Astrocyte (in vitro differentiated cells and primary cell): ENCODE measurements around the gene CDK14. TPM values are rescaled to one million over a fixed set of nuclear protein-coding genes. Genes with fewer than 3 reads are reported as not detected.

ENCODE experiments used
- DNase-seq: peaks from one replicate; pipeline ENCODE4 v3.0.0-alpha.2; 2010; ENCODE audit warnings: low read depth
- FAIRE-seq: peaks from 2 replicates; lab custom pipeline; 2011; peaks lifted over from hg19 to GRCh38; lab: Jason Lieb, UNC
- H2AFZ ChIP-seq: 2 replicates; pipeline ENCODE4 v1.6.0; 2012; ENCODE audit warnings: low read depth, low read length, inconsistent platforms
- H3K27ac ChIP-seq: 2 replicates; pipeline ENCODE4 v1.5.1; 2011; ENCODE audit warnings: low read depth, low read length, inconsistent platforms
- H3K27me3 ChIP-seq: 2 replicates; pipeline ENCODE4 v1.6.0; 2011; ENCODE audit warnings: low read length, inconsistent platforms; ENCODE audit not compliant: insufficient read depth
- H3K36me3 ChIP-seq: 2 replicates; pipeline ENCODE4 v1.5.1; 2011; ENCODE audit warnings: low read length, inconsistent platforms; ENCODE audit not compliant: insufficient read depth
- H3K4me1 ChIP-seq: 2 replicates; pipeline ENCODE4 v1.5.1; 2011; ENCODE audit warnings: low read length, inconsistent platforms; ENCODE audit not compliant: insufficient read depth
- H3K4me2 ChIP-seq: 2 replicates; pipeline ENCODE4 v1.6.0; 2012; ENCODE audit warnings: low read length, inconsistent platforms
- H3K4me3 ChIP-seq: 2 replicates; pipeline ENCODE4 v1.5.1; 2011; ENCODE audit warnings: low read depth, mild to moderate bottlenecking, low read length, inconsistent platforms; ENCODE audit not compliant: insufficient read depth
- H3K79me2 ChIP-seq: 2 replicates; pipeline ENCODE4 v1.6.0; 2012; ENCODE audit warnings: mild to moderate bottlenecking, low read length, inconsistent platforms; ENCODE audit not compliant: insufficient read depth
- H3K9ac ChIP-seq: 2 replicates; pipeline ENCODE4 v1.6.0; 2012; ENCODE audit warnings: mild to moderate bottlenecking, low read length, inconsistent platforms
- H3K9me3 ChIP-seq: 2 replicates; pipeline ENCODE4 v1.5.1; 2012; ENCODE audit warnings: low read depth, mild to moderate bottlenecking, low read length, inconsistent platforms; ENCODE audit not compliant: insufficient read depth
- H4K20me1 ChIP-seq: 2 replicates; pipeline ENCODE4 v1.6.0; 2012; ENCODE audit warnings: low read length, inconsistent platforms; ENCODE audit not compliant: insufficient read depth
- H3K27ac Mint-ChIP-seq: one replicate; pipeline ENCODE4 v1.8.0; 2021; ENCODE audit warnings: mild to moderate bottlenecking, mixed read lengths; ENCODE audit not compliant: unreplicated experiment
- H3K27me3 Mint-ChIP-seq: one replicate; pipeline ENCODE4 v1.8.0; 2021; ENCODE audit warnings: low read depth, mixed read lengths; ENCODE audit not compliant: unreplicated experiment
- H3K36me3 Mint-ChIP-seq: one replicate; pipeline ENCODE4 v1.8.0; 2021; ENCODE audit warnings: low read depth, mixed read lengths; ENCODE audit not compliant: unreplicated experiment
- H3K4me1 Mint-ChIP-seq: one replicate; pipeline ENCODE4 v1.8.0; 2021; ENCODE audit warnings: low read depth, mixed read lengths; ENCODE audit not compliant: unreplicated experiment
- H3K4me3 Mint-ChIP-seq: one replicate; pipeline ENCODE4 v1.8.0; 2021; ENCODE audit warnings: mild to moderate bottlenecking, moderate library complexity, mixed read lengths; ENCODE audit not compliant: unreplicated experiment
- H3K9me3 Mint-ChIP-seq: one replicate; pipeline ENCODE4 v1.8.0; 2021; ENCODE audit warnings: mild to moderate bottlenecking, mixed read lengths; ENCODE audit not compliant: unreplicated experiment
- CTCF ChIP-seq: IDR thresholded peaks from 2 replicates; pipeline ENCODE4 v1.5.1; 2011; ENCODE audit warnings: low read depth, mild to moderate bottlenecking, inconsistent platforms, low read length, moderate library complexity; ENCODE audit not compliant: insufficient read depth
- EZH2 ChIP-seq: IDR thresholded peaks from 2 replicates; pipeline ENCODE4 v1.6.1; 2012; ENCODE audit warnings: mild to moderate bottlenecking, low read length, inconsistent platforms; ENCODE audit not compliant: insufficient read depth
- total RNA-seq: library from RNA; stranded (reverse); gene quantifications from 2 replicates; pipeline ENCODE4 v1.2.1, GENCODE V29; 2021

The CDK14 gene
- total RNA-seq, 1 donor from 2014 or later: 30.2 TPM

GRCh38 chr7:90681336-90682022 lies 85.4 kb downstream of the CDK14 start:
- Histone ChIP-seq H3K4me3 (no peak overlapping the region), H3K36me3 (no peaks in the 10 kb centered on the region), H3K79me2 (peaks cover 85% of the 10 kb centered on the region), H3K27ac (no peak overlapping the region), H2AFZ (no peak overlapping the region), H3K4me2 (no peak overlapping the region), H3K4me1 (peaks cover 18% of the 10 kb centered on the region), H4K20me1 (peaks cover 46% of the 10 kb centered on the region), H3K9ac (no peak overlapping the region), H3K27me3 (no peaks in the 10 kb centered on the region), H3K9me3 (no peaks in the 10 kb centered on the region)
- TF ChIP-seq EZH2 (no peak), CTCF (no peak)
- Mint-ChIP-seq H3K4me3 (no peak overlapping the region), H3K4me1 (peaks cover 7% of the 10 kb centered on the region), H3K27ac (no peak overlapping the region), H3K9me3 (no peaks in the 10 kb centered on the region), H3K27me3 (no peaks in the 10 kb centered on the region), H3K36me3 (no peaks in the 10 kb centered on the region)
- DNase-seq (peak; percentile 67), FAIRE-seq (no peak)

- H3K4me2 ChIP-seq: no peak overlapping the region
- no peak overlapping the region for H2AFZ ChIP-seq
- no peaks in the 10 kb centered on the region for H3K27me3 ChIP-seq
- no peaks in the 10 kb centered on the region for H3K9me3 Mint-ChIP-seq
- TF ChIP-seq EZH2: no peak
- no peak for TF ChIP-seq CTCF
- no peak overlapping the region for H3K9ac ChIP-seq
- H4K20me1 ChIP-seq: peaks cover 14% of the 10 kb centered on the region
- H3K9me3 ChIP-seq: no peaks in the 10 kb centered on the region
- peaks cover 86% of the 10 kb centered on the region for H3K79me2 ChIP-seq
- H3K4me1 Mint-ChIP-seq: peaks cover 9% of the 10 kb centered on the region
- H3K27ac Mint-ChIP-seq: no peak overlapping the region
- no peak overlapping the region for H3K4me3 ChIP-seq
- no peak overlapping the region for H3K4me3 Mint-ChIP-seq
- no peaks in the 10 kb centered on the region for H3K27me3 Mint-ChIP-seq
- H3K36me3 ChIP-seq: no peaks in the 10 kb centered on the region
- DNase-seq (no peak), FAIRE-seq (no peak)
- H3K4me1 ChIP-seq: peaks cover 10% of the 10 kb centered on the region
- H3K36me3 Mint-ChIP-seq: no peaks in the 10 kb centered on the region
- no peak overlapping the region for H3K27ac ChIP-seq
Observed at GRCh38 chr7:90686146-90686545, 90.0 kb downstream of the CDK14 start.

- no peak overlapping the region for H3K27ac Mint-ChIP-seq
- no peak for TF ChIP-seq EZH2
- no peak for TF ChIP-seq CTCF
- Histone ChIP-seq H3K27me3 (no peaks in the 10 kb centered on the region), H3K79me2 (peaks cover 76% of the 10 kb centered on the region), H3K36me3 (no peaks in the 10 kb centered on the region), H3K9me3 (no peaks in the 10 kb centered on the region), H2AFZ (no peak overlapping the region), H3K9ac (no peak overlapping the region), H4K20me1 (peaks cover 19% of the 10 kb centered on the region), H3K4me3 (no peak overlapping the region), H3K4me2 (no peak overlapping the region), H3K27ac (no peak overlapping the region), H3K4me1 (peaks cover 17% of the 10 kb centered on the region)
- no peaks in the 10 kb centered on the region for H3K27me3 Mint-ChIP-seq
- H3K4me3 Mint-ChIP-seq: no peak overlapping the region
- FAIRE-seq (no peak), DNase-seq (no peak)
- peaks cover 9% of the 10 kb centered on the region for H3K4me1 Mint-ChIP-seq
- no peaks in the 10 kb centered on the region for H3K36me3 Mint-ChIP-seq
- no peaks in the 10 kb centered on the region for H3K9me3 Mint-ChIP-seq
Observed at GRCh38 chr7:90688810-90689209, 92.7 kb downstream of the CDK14 start.
